ENCODE data around the gene NKX2-4.

DNA sequence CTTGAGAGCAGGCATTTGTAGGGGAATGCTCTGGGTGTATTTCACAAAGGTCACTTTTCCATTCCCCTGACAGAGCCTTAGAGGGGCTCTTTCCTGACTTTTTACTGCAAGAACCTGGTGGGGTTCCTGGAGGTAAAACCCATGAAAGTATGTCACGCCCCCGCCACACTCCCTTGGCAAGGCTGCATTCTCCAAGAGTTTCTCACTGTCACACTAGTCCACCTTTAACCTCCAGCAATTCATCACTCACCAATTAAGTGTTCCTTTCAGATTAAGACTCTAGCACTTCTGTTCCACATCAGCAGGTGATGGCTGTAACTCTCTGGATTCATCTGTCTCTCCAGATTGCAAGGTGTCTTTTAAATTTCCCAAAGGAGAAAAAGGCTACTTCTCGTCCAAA, 32.7 kb upstream of the NKX2-4 start:
- TF ChIP-seq, protein P1, sequence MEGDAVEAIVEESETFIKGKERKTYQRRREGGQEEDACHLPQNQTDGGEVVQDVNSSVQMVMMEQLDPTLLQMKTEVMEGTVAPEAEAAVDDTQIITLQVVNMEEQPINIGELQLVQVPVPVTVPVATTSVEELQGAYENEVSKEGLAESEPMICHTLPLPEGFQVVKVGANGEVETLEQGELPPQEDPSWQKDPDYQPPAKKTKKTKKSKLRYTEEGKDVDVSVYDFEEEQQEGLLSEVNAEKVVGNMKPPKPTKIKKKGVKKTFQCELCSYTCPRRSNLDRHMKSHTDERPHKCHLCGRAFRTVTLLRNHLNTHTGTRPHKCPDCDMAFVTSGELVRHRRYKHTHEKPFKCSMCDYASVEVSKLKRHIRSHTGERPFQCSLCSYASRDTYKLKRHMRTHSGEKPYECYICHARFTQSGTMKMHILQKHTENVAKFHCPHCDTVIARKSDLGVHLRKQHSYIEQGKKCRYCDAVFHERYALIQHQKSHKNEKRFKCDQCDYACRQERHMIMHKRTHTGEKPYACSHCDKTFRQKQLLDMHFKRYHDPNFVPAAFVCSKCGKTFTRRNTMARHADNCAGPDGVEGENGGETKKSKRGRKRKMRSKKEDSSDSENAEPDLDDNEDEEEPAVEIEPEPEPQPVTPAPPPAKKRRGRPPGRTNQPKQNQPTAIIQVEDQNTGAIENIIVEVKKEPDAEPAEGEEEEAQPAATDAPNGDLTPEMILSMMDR (IDR thresholded peaks at IDR 0.05 in 2 of 3, conservative IDR thresholded peaks at IDR 0.05 in 1 of 3; ENCODE audit: control insufficient read depth in 2 of 3, extremely low read depth in 1 of 3, insufficient read depth in 1 of 3, low read depth in 3 of 3, low read length in 3 of 3) = no peak
- TF ChIP-seq, protein P2, sequence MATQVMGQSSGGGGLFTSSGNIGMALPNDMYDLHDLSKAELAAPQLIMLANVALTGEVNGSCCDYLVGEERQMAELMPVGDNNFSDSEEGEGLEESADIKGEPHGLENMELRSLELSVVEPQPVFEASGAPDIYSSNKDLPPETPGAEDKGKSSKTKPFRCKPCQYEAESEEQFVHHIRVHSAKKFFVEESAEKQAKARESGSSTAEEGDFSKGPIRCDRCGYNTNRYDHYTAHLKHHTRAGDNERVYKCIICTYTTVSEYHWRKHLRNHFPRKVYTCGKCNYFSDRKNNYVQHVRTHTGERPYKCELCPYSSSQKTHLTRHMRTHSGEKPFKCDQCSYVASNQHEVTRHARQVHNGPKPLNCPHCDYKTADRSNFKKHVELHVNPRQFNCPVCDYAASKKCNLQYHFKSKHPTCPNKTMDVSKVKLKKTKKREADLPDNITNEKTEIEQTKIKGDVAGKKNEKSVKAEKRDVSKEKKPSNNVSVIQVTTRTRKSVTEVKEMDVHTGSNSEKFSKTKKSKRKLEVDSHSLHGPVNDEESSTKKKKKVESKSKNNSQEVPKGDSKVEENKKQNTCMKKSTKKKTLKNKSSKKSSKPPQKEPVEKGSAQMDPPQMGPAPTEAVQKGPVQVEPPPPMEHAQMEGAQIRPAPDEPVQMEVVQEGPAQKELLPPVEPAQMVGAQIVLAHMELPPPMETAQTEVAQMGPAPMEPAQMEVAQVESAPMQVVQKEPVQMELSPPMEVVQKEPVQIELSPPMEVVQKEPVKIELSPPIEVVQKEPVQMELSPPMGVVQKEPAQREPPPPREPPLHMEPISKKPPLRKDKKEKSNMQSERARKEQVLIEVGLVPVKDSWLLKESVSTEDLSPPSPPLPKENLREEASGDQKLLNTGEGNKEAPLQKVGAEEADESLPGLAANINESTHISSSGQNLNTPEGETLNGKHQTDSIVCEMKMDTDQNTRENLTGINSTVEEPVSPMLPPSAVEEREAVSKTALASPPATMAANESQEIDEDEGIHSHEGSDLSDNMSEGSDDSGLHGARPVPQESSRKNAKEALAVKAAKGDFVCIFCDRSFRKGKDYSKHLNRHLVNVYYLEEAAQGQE (IDR thresholded peaks at IDR 0.05; ENCODE audit: low read depth, low read length) = no peak

Data from GM12878 (cell line).